Stimulated activated naive CD8-positive, alpha-beta T cell treated with anti-CD3 and anti-CD28 coated beads, Interleukin-15, amount 100 ng/mL, for 72 hours (primary cell): ENCODE measurements around the gene RHOH.

ENCODE experiments used
- ATAC-seq: fragments of 150-1000 bp; cut with Tn5 transposase; 2 replicates; pipeline ENCODE4 v1.10.0; 2021; ENCODE audit warnings: mild to moderate bottlenecking, moderate library complexity
- DNase-seq, 2 donors: peaks; one replicate each; pipeline ENCODE4 v3.0.0; 2021 to 2022
- H3K27ac Mint-ChIP-seq, 2 donors: one replicate each; pipeline ENCODE4 v1.8.0; 2022; ENCODE audit warnings: mild to moderate bottlenecking in 2 of 2, mixed read lengths in 2 of 2, moderate library complexity in 2 of 2
- H3K27me3 Mint-ChIP-seq: one replicate; pipeline ENCODE4 v1.8.0; 2022; ENCODE audit warnings: mixed read lengths
- H3K4me1 Mint-ChIP-seq: one replicate; pipeline ENCODE4 v1.8.0; 2022; ENCODE audit warnings: mild to moderate bottlenecking, mixed read lengths
- H3K4me3 Mint-ChIP-seq, 2 donors: one replicate each; pipeline ENCODE4 v1.8.0; 2022; ENCODE audit warnings: mild to moderate bottlenecking in 2 of 2, mixed read lengths in 2 of 2, moderate library complexity in 1 of 2
- H3K9me3 Mint-ChIP-seq, 2 donors: one replicate each; pipeline ENCODE4 v1.8.0; 2022; ENCODE audit warnings: mixed read lengths in 2 of 2

Gene RHOH

DNA sequence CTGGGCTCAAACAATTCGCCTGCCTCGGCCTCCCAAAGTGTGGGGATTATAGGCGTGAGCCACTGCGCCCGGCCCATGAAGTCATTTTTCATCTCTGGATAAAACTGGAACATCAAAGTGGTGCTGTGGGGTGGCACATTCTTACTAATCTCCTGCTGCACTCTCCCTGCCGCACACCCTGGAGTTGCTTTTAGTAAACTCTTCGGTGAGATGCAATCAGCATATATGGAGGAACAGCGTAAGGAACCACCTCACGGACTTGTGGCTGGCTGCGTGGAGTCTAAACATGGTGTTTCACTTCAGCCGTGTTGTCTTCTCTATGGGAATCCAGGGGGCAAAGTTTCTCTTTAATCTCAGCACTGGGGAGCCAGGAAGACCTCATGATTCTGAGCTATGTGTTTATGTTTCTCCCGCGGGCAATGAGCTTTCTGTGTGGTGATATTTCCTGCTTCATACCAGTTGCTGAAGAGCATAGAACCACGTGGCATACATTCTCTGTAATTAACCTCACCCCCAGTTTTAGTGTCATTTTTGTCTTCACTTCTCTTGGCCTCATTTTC lies 2.1 kb upstream of the RHOH start:
- peak; percentile 60 for ATAC-seq
- peak overlapping the region; percentile 87 to 97 for H3K27ac Mint-ChIP-seq
- peak overlapping the region; percentile 91 to 97 for H3K4me3 Mint-ChIP-seq
- H3K27me3 Mint-ChIP-seq: no peaks in the 10 kb centered on the region
- peaks cover 53% of the 10 kb centered on the region for H3K4me1 Mint-ChIP-seq
- peaks cover 0 to 4% of the 10 kb centered on the region in 2 donors for H3K9me3 Mint-ChIP-seq
- DNase-seq: peak in 1 of 2 donors; percentile 54

DNA sequence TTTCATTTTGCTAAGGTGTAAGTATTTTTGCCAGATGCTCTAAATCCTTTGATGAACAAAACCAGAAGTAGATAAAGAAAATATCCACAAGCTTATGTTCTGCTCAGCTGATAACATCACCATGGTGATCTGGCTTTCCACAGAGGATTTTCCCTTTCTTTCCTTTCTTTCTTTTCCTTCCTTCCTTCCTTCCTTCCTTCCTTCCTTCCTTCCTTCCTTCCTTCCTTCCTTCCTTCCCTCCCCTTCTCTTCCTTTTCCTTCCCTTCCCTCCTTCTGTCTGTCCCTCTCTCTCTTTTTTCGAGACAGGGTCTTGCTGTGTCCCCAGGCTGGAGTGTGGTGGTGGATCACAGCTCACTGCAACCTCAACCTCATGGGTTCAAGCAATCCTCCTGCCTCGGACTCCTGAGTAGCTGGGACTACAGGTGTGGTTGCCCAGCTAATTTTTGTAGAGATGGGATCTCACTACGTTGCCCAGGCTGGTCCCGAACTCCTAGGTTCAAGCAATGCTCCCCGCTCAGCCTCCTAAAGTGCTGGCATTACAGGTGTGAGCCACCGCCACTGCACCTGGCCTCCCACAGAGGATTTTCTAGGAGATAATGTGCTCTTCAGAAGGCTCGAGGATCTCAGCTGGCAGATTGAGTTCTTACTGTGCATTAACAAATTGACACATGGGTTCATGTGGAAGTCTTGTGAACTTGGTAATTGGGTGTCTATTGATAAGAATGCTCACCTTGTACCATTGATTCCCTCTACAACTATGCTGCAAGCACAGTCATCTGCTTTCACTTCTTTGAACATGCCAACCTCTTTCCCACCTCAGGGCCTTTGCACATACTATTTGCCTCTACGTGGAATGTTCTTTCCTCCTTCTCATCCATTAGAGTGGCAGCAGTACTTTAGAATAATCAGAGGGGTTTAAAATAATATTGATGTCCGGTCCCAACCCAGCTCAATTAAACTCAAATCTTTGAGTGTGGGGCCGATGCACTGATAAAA lies 1.4 kb upstream of the RHOH start:
- Mint-ChIP-seq H3K27me3 (no peaks in the 10 kb centered on the region), H3K9me3 (peaks cover 0 to 4% of the 10 kb centered on the region in 2 donors), H3K4me1 (peaks cover 45% of the 10 kb centered on the region), H3K4me3 (peak overlapping the region; percentile 91 to 97), H3K27ac (peak overlapping the region; percentile 87 to 97)
- DNase-seq (no peak), ATAC-seq (no peak)

- Mint-ChIP-seq H3K9me3 (peaks cover 0 to 4% of the 10 kb centered on the region in 2 donors), H3K27ac (peak overlapping the region; percentile 94 to 97), H3K4me1 (peaks cover 37% of the 10 kb centered on the region), H3K4me3 (peak overlapping the region; percentile 91 to 97), H3K27me3 (no peaks in the 10 kb centered on the region)
- DNase-seq (no peak), ATAC-seq (no peak)
These were observed 559 bp upstream of the RHOH start for GRCh38 chr4:40196272-40196671.

DNA sequence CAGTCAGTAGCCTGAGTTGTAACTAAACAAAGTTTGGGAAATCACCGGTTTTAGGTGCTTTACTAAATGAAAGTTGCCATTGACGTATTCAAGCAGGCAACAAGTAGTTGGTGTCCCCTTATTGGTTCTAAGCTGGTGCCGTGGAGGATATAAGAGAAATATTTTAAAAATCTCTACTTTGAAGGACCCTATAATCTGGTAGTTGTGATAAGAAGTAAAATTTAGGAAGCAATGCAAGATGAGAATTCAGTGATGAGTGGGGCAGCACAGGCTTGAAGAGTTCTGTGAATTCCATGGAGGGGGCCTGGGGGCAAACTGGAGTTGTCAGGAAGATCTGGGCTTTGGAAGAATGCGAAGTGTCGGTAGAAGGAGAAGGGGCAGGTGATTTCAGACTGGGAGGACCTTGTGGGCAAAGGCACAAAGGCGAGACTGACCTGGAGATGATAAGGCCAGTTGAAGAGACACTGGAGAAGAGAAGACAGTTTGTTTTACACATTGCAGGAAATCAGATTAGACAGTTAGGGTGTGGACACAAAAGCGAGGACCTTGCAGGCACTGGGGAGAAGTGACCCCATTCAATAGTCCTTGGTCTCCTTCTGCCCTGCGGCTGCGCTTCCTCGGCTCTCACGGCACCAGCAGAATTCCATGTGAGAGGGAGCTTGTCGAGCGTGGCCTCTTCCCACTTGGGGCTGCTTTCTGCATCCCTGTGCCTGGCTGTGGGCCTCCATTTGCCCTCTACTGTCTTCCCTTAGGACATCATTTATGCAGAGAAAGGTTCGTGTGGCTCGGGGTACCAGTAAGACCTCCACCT lies 1.3 kb downstream of the RHOH start:
- Mint-ChIP-seq H3K27me3 (no peaks in the 10 kb centered on the region), H3K4me1 (peaks cover 29% of the 10 kb centered on the region), H3K27ac (peak overlapping the region; percentile 94 to 97), H3K4me3 (peak overlapping the region; percentile 91 to 97), H3K9me3 (peaks cover 0 to 4% of the 10 kb centered on the region in 2 donors)
- peak; percentile 25 for ATAC-seq
- no peak for DNase-seq

GRCh38 chr4:40199179-40199670 lies 2.4 kb downstream of the RHOH start:
- H3K9me3 Mint-ChIP-seq: peaks cover 0 to 4% of the 10 kb centered on the region in 2 donors
- H3K4me1 Mint-ChIP-seq: peaks cover 21% of the 10 kb centered on the region
- DNase-seq (peak in 1 of 2 donors; percentile 62), ATAC-seq (peak; percentile 11)
- H3K27me3 Mint-ChIP-seq: no peaks in the 10 kb centered on the region
- H3K27ac Mint-ChIP-seq: peak overlapping the region; percentile 94 to 97
- H3K4me3 Mint-ChIP-seq: peak overlapping the region; percentile 91 to 97

DNA sequence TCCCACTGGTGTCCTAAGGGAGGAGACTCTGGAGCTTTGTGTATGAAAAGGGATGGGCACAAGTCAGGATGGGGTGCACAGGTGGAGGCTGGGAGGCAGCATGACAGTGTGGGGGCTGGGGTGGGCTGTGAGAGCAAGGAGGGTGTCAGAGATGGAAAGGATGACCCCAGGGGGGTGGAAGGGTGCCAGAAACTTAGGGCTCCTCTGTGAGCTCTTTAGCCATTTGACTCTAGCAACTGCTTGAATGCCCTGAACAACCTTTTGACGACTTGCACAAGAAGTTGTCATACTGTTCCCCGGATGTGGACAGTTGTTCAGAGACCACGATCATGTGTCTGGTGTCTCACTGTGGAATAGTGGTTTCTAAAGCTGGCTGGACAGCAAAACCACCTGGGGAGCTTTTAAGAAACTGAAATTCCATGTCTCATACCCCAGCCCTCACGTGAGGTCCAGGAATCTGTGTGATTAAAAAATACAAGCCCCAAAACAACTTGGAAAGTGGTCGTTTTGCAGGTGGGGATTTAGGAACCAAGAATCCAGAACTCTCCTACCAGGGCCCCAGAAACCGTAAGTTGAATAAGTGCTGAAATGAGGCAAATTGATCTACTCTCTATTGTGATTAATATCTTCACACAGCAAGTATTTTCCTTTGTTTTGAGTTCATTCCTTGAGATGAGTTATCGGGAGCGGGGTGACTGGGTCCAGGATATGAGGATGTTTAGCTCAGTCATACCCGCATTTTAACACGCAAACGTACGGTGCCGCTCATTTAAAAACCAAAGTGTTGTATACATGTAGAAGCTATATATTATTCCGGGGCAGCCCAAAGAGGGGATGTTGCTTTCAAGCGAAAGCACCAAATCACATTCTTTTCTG lies 3.4 kb downstream of the RHOH start:
- peak overlapping the region; percentile 94 to 97 for H3K27ac Mint-ChIP-seq
- no peaks in the 10 kb centered on the region for H3K27me3 Mint-ChIP-seq
- H3K9me3 Mint-ChIP-seq: peaks cover 0 to 4% of the 10 kb centered on the region in 2 donors
- peak; percentile 75 to 88 for DNase-seq
- H3K4me1 Mint-ChIP-seq: peaks cover 28% of the 10 kb centered on the region
- ATAC-seq: peak; percentile 81
- H3K4me3 Mint-ChIP-seq: peak overlapping the region; percentile 91 to 97

- ATAC-seq (peak; percentile 48), DNase-seq (no peak)
- peak overlapping the region; percentile 94 to 98 for H3K27ac Mint-ChIP-seq
- H3K9me3 Mint-ChIP-seq: no peaks in the 10 kb centered on the region
- H3K4me1 Mint-ChIP-seq: peaks cover 22% of the 10 kb centered on the region
- H3K4me3 Mint-ChIP-seq: peak overlapping the region; percentile 91 to 97
- no peaks in the 10 kb centered on the region for H3K27me3 Mint-ChIP-seq
These were observed 4.3 kb downstream of the RHOH start for GRCh38 chr4:40200875-40201801.

GRCh38 chr4:40201898-40202297 lies 5.1 kb downstream of the RHOH start:
- H3K9me3 Mint-ChIP-seq: no peaks in the 10 kb centered on the region
- peak overlapping the region; percentile 91 to 97 for H3K4me3 Mint-ChIP-seq
- DNase-seq (no peak), ATAC-seq (no peak)
- H3K27me3 Mint-ChIP-seq: no peaks in the 10 kb centered on the region
- H3K4me1 Mint-ChIP-seq: peaks cover 21% of the 10 kb centered on the region
- peak overlapping the region; percentile 94 to 98 for H3K27ac Mint-ChIP-seq

GRCh38 chr4:40202474-40202873 lies 5.6 kb downstream of the RHOH start:
- H3K9me3 Mint-ChIP-seq: no peaks in the 10 kb centered on the region
- H3K27ac Mint-ChIP-seq: peak overlapping the region; percentile 94 to 98
- peak overlapping the region; percentile 91 to 97 for H3K4me3 Mint-ChIP-seq
- DNase-seq: no peak
- no peaks in the 10 kb centered on the region for H3K27me3 Mint-ChIP-seq
- H3K4me1 Mint-ChIP-seq: peaks cover 26% of the 10 kb centered on the region
- no peak for ATAC-seq

- H3K27ac Mint-ChIP-seq: peak overlapping the region; percentile 95 to 97
- H3K27me3 Mint-ChIP-seq: no peaks in the 10 kb centered on the region
- no peak for ATAC-seq
- DNase-seq: no peak
- peak overlapping the region; percentile 91 to 97 for H3K4me3 Mint-ChIP-seq
- H3K9me3 Mint-ChIP-seq: no peaks in the 10 kb centered on the region
- peaks cover 40% of the 10 kb centered on the region for H3K4me1 Mint-ChIP-seq
These were observed 7.9 kb downstream of the RHOH start for GRCh38 chr4:40204507-40205258.

DNA sequence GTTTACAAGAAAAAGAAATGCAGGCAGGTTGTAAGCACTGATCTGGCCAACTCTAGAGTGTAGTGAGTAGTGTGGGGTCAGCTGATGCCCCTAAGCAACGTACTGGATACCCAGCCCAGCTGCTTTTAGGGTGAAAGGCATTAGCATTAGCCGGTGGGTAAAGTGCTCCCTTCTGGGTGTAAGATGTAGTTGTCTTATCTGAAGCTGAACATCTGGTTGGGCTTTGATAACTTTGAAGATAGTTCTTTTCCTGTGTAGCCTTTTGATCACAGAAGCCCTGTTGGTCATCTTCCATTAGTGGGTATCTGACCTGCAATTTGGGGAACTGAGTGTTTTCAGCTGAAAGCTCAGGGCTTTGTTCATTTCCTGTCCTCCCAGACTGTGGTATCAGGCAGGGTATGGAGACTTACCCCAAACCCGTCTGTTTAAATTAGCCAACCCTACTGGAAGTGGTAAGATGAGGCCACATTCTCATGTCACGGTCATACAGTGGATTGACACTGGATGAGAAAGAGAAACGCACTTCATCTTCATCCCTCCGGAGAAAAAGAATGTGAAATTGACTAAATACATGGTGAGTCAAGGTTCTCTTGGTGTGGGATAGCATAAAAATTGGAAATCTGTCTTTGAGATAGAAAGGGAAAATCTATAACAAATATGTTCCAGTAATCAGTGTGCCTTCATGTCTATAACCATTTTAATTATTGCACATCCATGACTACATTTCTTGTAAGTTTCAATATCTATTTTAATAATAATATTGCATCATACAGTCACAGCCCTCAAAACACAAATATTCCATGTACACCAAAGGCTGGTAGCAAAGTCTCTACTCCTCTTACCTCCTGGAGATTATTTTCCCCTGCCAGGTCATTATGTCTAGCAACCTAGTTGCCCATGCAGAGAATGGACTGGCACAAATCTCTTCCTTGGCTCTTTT lies 8.7 kb downstream of the RHOH start:
- peak overlapping the region; percentile 91 to 97 for H3K4me3 Mint-ChIP-seq
- ATAC-seq (peak; percentile 81), DNase-seq (peak in 1 of 2 donors; percentile 72)
- H3K27ac Mint-ChIP-seq: peak overlapping the region; percentile 95 to 97
- peaks cover 49% of the 10 kb centered on the region for H3K4me1 Mint-ChIP-seq
- no peaks in the 10 kb centered on the region for H3K27me3 Mint-ChIP-seq
- no peaks in the 10 kb centered on the region for H3K9me3 Mint-ChIP-seq

GRCh38 chr4:40206426-40206825 lies 9.6 kb downstream of the RHOH start:
- Mint-ChIP-seq H3K9me3 (no peaks in the 10 kb centered on the region), H3K27me3 (no peaks in the 10 kb centered on the region), H3K4me3 (peak overlapping the region; percentile 91 to 97), H3K4me1 (peaks cover 58% of the 10 kb centered on the region), H3K27ac (peak overlapping the region; percentile 95 to 97)
- no peak for DNase-seq
- ATAC-seq: no peak
